ENCODE data around the gene DNAJB6.

GRCh38 chr7:157329447-157329846 lies 7.4 kb upstream of the DNAJB6 start:
- TF ChIP-seq ZNF384 (IDR thresholded peaks at IDR 0.05) (no peak), ARNT (IDR thresholded peaks at IDR 0.05) (no peak)
